HepG2 (cell line): ENCODE measurements around the gene FOSL2. TPM values are rescaled to one million over a fixed set of nuclear protein-coding genes. Genes with fewer than 3 reads are reported as not detected.

Experiments used
- FOXP4 ChIP-seq: sonication (generic); formaldehyde crosslinking; IDR thresholded peaks from 2 replicates; pipeline ENCODE4 v1.4.0; 2020; ENCODE audit warnings: missing genetic modification reagents
- GTF3A ChIP-seq: sonication (generic); formaldehyde crosslinking; conservative IDR thresholded peaks from 2 replicates; pipeline ENCODE4 v1.4.0; 2020; ENCODE audit warnings: mild to moderate bottlenecking, missing genetic modification reagents
- HNF1B ChIP-seq: sonication (generic); formaldehyde crosslinking; IDR thresholded peaks from 2 replicates; pipeline ENCODE4 v1.5.1; 2020; ENCODE audit warnings: mild to moderate bottlenecking, moderate library complexity, missing genetic modification reagents
- JUNB ChIP-seq: sonication (generic); formaldehyde crosslinking; IDR thresholded peaks from 2 replicates; pipeline ENCODE4 v1.8.0; 2022; ENCODE audit warnings: missing genetic modification reagents, mild to moderate bottlenecking, borderline replicate concordance
- MIER3 ChIP-seq: IDR thresholded peaks from 2 replicates; pipeline ENCODE4 v1.6.1; 2016; ENCODE audit warnings: missing compliant biosample characterization, borderline replicate concordance
- NCOA2 ChIP-seq: sonication (generic); formaldehyde crosslinking; IDR thresholded peaks from 2 replicates; pipeline ENCODE4 v1.8.0; 2022; ENCODE audit warnings: inconsistent platforms
- PHF20 ChIP-seq: sonication (generic); formaldehyde crosslinking; IDR thresholded peaks from 2 replicates; pipeline ENCODE4 v1.5.0; 2020; ENCODE audit warnings: mild to moderate bottlenecking, missing genetic modification reagents
- SKI ChIP-seq: fragments of 450-650 bp; IDR thresholded peaks from one replicate; pipeline ENCODE4 v1.6.1; 2018; ENCODE audit warnings: mild to moderate bottlenecking; ENCODE audit not compliant: partially characterized antibody
- SNAI1 ChIP-seq: sonication (generic); formaldehyde crosslinking; IDR thresholded peaks from 2 replicates; pipeline ENCODE4 v1.5.0; 2020; ENCODE audit warnings: mild to moderate bottlenecking, missing genetic modification reagents, borderline replicate concordance
- TAF15 ChIP-seq: fragments of 200-400 bp; formaldehyde crosslinking; IDR thresholded peaks from one replicate; pipeline ENCODE4 v1.6.1; 2018; ENCODE audit warnings: mild to moderate bottlenecking, low read depth, low read length; ENCODE audit not compliant: poor library complexity, severe bottlenecking
- ZNF234 ChIP-seq: sonication (generic); formaldehyde crosslinking; conservative IDR thresholded peaks from 2 replicates; pipeline ENCODE4 v1.5.1; 2020; ENCODE audit warnings: mild to moderate bottlenecking, missing genetic modification reagents
- ZNF275 ChIP-seq: sonication (generic); formaldehyde crosslinking; IDR thresholded peaks from 2 replicates; pipeline ENCODE4 v1.8.0; 2022; ENCODE audit warnings: missing genetic modification reagents, mild to moderate bottlenecking, inconsistent platforms, borderline replicate concordance
- ZNF318 ChIP-seq: sonication (generic); formaldehyde crosslinking; IDR thresholded peaks from 2 replicates; pipeline ENCODE4 v1.4.0; 2020; ENCODE audit warnings: mild to moderate bottlenecking, missing genetic modification reagents
- ZNF367 ChIP-seq: sonication (generic); formaldehyde crosslinking; IDR thresholded peaks from 2 replicates; pipeline ENCODE4 v1.4.0; 2020; ENCODE audit warnings: missing genetic modification reagents, borderline replicate concordance
- ZNF652 ChIP-seq: IDR thresholded peaks from 2 replicates; pipeline ENCODE4 v1.6.1; 2016; ENCODE audit warnings: low read depth, borderline replicate concordance
- ZNF839 ChIP-seq: sonication (generic); formaldehyde crosslinking; IDR thresholded peaks from 2 replicates; pipeline ENCODE4 v1.4.0; 2020; ENCODE audit warnings: missing genetic modification reagents, mild to moderate bottlenecking, borderline replicate concordance
- polyA plus RNA-seq, 8 experiments: library from polyadenylated mRNA; depleted of rRNA in 3 of 8; stranded (reverse) in 7 of 8; unstranded in 1 of 8; fragments of >200 nt; fragmentation: Illumina TruSeq in 4 of 8; extraction: Trizol in 4 of 8; gene quantifications; 2 replicates each; pipeline versions ENCODE4 v1.2.1 to v1.2.3, GENCODE V29; 2011 to 2016; ENCODE audit warnings: low read depth in 4 of 8, missing spikeins in 1 of 8, mixed read lengths in 1 of 8; ENCODE audit not compliant: insufficient read depth in 1 of 8
- total RNA-seq, 5 experiments: library from RNA; depleted of rRNA; stranded (reverse); fragments of >200 nt; fragmentation: Illumina TruSeq; extraction: Trizol; gene quantifications; 2 replicates each; pipeline ENCODE4 v1.2.3, GENCODE V29; 2016; ENCODE audit warnings: low read depth in 1 of 5

Gene FOSL2
- total and polyA plus RNA-seq, 2 of the 13 experiments (the other 11 are each of a cell fraction or from before 2014, with no cell fraction given), result 3.4 to 18.1 TPM

- TF ChIP-seq MIER3 (CRISPR knock-in tag) (no peak), ZNF318 (CRISPR knock-in tag) (no peak), FOXP4 (no peak), TAF15 (no peak), SNAI1 (CRISPR knock-in tag) (no peak), JUNB (CRISPR knock-in tag) (no peak), ZNF839 (CRISPR knock-in tag) (0 out of 2 replicates have a peak, but pooled peaks have one; percentile 72), ZNF367 (CRISPR knock-in tag) (no peak), ZNF652 (CRISPR knock-in tag) (no peak), GTF3A (no peak), PHF20 (peak; percentile 15; the same call in 1 of the 2 replicates), ZNF275 (no peak), HNF1B (CRISPR knock-in tag) (peak; percentile 67), ZNF234 (CRISPR knock-in tag) (no peak), NCOA2 (CRISPR knock-in tag) (no peak; the same call in 1 of the 2 replicates), SKI (no peak)
These were observed 15.5 kb downstream of the FOSL2 start (continued) for GRCh38 chr2:28407976-28408690.
